Fibroblast of villous mesenchyme (primary cell): ENCODE results near the gene SCN9A. TPM values are rescaled to one million over a fixed set of nuclear protein-coding genes. Genes with fewer than 3 reads are reported as not detected.

ENCODE experiments used
- DNase-seq: peaks from one replicate; pipeline ENCODE4 v3.0.0-alpha.2; 2010; ENCODE audit warnings: low read depth
- H3K4me3 ChIP-seq: 2 replicates; pipeline ENCODE4 v1.5.1; 2011; ENCODE audit warnings: low read depth, mild to moderate bottlenecking, low read length
- total RNA-seq: library from RNA; depleted of rRNA; stranded (reverse); fragments of >200 nt; gene quantifications from 2 replicates; pipeline ENCODE4 v1.2.3, GENCODE V29; 2012
- TF ChIP-seq, protein P1 (sequence below): IDR thresholded peaks from 2 replicates; pipeline ENCODE4 v1.5.1; 2012; ENCODE audit warnings: low read depth, mild to moderate bottlenecking, low read length; ENCODE audit not compliant: insufficient read depth

SCN9A gene
- total RNA-seq, 1 donor, result 72.1 TPM

DNA sequence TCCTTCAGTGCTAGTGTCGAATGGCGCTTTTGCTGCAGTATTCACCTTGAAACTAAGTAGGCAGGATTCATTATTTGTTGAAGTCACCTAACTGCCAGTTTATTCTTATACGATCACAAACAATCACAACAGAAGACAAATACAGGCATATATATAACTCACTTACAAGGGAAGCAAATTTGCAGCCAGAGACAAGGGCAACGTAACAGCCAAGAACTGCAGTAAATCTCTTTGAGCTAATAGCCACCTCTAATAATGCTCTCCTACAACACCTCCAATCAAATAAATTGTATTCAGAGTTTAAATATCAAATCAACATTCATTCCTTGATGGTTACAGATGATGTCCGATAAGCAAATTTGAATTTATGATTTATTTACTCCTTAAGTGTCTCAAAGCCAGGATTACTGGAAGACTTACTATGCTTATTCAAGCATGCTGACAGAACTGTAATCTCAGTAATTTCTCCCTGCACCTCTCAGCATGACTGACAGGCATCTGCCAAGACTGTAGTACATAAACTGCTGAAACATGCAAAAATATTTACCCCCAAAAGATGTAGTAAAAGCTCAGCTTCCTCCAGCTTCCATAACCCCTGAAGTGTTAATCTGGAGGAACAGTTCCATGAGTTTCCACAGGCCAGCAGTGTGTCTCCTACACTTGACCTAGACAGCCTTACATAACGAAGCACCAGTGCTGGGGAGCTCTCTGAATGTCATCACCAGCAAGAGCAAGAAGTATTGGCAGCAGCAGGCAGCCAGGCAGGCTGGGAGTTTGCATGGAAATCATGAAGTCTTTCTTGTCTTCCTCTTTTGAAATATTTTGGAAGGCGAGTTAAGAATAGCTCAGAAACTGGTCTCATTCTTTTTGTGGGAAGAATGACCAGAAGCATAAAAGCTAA lies 227.0 kb downstream of the SCN9A start:
- no peak overlapping the region for H3K4me3 ChIP-seq
- TF ChIP-seq, protein P1, sequence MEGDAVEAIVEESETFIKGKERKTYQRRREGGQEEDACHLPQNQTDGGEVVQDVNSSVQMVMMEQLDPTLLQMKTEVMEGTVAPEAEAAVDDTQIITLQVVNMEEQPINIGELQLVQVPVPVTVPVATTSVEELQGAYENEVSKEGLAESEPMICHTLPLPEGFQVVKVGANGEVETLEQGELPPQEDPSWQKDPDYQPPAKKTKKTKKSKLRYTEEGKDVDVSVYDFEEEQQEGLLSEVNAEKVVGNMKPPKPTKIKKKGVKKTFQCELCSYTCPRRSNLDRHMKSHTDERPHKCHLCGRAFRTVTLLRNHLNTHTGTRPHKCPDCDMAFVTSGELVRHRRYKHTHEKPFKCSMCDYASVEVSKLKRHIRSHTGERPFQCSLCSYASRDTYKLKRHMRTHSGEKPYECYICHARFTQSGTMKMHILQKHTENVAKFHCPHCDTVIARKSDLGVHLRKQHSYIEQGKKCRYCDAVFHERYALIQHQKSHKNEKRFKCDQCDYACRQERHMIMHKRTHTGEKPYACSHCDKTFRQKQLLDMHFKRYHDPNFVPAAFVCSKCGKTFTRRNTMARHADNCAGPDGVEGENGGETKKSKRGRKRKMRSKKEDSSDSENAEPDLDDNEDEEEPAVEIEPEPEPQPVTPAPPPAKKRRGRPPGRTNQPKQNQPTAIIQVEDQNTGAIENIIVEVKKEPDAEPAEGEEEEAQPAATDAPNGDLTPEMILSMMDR, result no peak
- DNase-seq, result no peak

DNA sequence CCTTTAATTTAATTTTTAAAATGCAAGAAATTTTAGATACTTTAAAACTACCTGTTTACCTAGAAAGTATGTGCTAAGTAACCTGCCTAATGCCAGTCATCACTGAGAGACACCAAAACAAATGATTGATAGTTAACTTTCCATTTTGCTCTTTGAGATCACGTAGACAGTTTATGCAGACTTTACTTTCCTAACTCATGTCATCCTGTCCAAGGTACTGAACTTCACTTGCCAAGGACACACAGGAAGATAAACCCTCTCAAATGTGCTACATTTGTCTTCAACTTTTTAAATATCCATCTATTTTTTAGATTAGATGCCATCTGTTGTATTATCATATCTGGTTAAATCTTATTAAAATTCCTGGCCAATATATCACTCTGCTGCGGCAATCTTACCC lies 227.9 kb downstream of the SCN9A start:
- TF ChIP-seq, protein P1, result no peak
- no peak for DNase-seq
- no peak overlapping the region for H3K4me3 ChIP-seq

Other genes starting within 250 kb of the SCN9A start
- under 0.01 TPM in 1 of 2 replicates, not detected in the other for gene SCN1A, start 247.9 kb downstream of the SCN9A start, total RNA-seq
- gene SCN7A, start 118.3 kb upstream of the SCN9A start, total RNA-seq, result under 0.01 and 0.32 TPM in 2 replicates